ENCODE data around the gene GHDC.
"Not testable (repeated sequence)": the region's sequence is repeated elsewhere in the genome, so short reads cannot be mapped to it uniquely, and the experiment has no call there.

The GHDC gene

DNA sequence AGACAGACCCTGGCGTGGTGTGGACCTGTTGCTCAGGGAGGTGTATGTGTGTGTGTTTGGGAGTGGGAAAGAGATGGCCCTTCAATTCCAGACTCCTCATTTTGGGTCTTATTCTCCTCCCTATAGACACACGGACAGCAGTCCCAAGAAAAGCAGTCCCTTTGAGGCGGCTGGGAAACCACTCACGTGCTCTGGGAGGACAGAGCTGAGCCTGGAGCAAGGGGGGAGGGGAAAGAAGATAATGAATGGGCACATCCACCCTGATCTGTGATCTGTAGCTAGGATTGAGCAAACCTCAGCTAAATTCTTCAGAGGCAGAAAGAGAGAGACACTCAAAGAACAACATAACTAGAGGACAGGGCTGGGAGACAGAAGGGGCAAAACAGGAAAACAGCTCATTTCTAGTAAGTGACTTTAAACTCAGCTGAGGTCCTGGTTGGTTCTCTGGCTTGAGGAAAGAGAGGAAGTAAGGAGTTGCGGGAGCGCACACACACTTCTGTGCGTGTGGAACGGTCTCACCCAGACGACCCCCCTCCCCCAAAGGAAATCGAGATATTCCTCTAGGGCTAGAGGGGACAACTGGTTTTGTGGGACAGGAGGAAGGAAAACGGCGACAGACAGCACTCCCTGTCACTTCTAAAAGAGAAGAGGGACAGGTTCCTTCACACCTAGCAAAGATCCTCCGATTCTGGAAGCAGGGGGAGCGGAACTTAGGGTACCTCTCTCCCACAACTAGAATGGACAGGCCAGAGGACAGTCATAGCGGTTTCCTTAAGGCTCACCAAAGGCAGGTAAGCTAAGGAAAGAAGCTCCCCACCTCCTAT is 40.2 kb downstream of the GHDC start:
- no peak for DNase-seq (ENCODE audit: low spot score)

DNA sequence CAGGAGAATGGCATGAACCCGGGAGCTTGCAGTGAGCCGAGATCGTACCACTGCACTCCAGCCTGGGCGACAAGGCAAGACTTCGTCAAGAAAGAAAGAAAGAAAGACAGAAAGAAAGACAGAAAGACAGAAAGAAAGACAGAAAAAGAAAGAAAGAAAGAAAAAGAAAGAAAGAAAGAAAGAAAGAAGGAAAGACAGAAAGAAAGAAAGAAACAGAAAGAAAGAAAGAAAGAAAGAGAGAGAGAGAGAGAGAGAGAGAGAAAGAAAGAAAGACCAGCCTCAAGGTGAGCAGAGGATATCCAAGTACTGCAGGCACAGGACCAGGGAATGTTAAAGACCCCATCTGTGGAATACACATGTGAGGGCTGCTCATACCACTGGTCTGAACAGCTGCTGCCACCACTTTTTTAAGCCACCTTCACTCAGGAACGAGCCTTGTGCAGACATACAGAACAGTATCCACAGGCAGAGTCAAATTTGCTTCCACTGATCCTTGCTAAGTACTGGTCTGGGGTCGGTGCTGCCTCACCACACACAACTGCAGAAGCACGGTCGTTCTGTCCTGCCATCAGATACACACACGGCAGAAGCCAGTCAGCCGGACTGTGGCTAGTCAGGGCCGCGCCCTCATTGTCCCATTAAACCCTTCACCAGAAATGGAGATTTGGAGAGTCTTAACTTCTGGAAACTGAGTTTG is 47.2 kb downstream of the GHDC start:
- no peak for DNase-seq (ENCODE audit: low spot score)

DNA sequence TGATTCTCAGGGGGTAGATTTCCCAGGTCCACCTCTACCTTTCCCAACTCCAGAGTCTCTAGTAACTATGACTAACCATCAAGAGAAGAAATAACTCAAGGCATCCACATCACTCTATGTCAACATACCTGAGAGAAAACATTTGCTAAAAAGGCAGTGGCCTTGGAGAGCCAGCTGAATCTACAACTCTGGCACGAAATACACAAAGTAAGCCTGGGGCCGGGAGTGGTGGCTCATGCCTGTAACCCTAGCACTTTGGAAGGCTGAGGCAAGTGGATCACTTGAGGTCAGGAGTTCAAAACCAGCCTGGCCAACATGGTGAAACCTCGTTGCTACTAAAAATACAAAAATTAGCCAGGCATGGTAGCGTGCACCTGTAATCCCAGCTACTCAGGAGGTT is 51.2 kb downstream of the GHDC start:
- not testable (repeated sequence) for DNase-seq (ENCODE audit: low spot score)

DNA sequence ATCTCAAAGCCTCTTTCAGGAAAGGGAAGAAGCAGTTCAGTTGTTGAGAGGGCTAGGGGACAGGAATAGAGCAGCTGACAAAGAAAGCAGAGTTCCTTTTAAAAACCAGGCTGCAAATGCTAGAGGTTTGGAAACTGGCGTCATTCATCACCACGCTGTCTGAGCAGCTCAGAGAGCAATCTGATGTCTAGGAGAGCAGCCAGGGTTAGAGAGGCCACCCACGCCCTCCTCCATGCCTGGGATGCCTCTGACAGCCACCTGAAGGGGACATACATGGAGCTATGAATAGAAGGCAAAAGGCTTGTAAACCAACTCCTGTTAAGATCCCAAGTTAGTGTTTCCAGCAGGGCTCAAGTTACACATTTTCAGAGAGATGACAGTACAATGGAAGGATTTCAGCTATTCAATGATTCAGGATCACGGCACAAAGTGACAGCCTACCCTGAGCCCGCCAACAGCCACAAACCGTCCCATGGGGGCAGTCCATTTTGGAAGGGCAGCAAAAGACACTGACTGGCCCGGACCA is 51.9 kb downstream of the GHDC start:
- peak; percentile 60 for DNase-seq (ENCODE audit: low spot score)

DNA sequence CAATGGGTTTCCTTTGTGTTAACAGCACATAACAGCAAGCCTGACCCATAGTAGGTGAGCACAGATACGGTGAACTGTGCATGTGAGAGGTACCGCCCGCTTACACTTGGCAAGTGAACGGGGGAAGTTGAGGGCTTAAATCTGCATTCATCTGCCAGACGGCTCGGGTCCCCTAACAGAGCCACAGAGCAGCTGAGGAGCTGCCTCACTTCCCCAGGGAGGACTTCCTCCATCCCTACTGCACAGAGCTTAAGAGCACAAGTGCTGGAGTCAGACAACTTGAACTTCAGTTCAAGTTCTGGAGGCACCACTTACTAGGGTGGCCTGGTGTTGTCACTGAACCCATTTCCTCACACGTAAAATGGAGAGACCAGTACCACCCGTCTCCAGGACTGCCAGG is 52.9 kb downstream of the GHDC start:
- no peak for DNase-seq (ENCODE audit: low spot score)

DNA sequence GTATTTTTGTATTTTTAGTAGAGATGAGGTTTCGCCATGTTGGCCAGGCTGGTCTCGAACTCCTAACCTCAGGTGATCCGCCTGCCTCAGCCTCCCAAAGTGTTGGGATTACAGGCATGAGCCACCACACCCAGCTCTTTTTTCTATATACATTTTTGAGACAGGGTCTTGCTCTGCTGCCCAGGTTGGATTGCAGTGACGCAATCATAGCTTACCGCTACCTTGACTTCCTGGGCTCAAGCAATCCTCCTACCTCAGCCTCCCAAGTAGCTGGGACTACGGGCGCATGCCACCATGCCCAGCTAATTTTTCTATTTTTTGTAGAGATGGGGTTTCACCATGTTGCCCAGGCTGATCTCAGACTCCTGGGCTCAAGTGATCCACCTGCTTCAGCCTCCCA is 53.6 kb downstream of the GHDC start:
- not testable (repeated sequence) for DNase-seq (ENCODE audit: low spot score)
